GM18517 (cell line): Measurements from ENCODE around the gene HMGCL.
"Not testable (repeated sequence)": the region's sequence is repeated elsewhere in the genome, so short reads cannot be mapped to it uniquely, and the experiment has no call there.

Source experiments
- ATAC-seq: cut with Tn5 transposase; IDR thresholded peaks from one replicate; pipeline ENCODE4 v1.9.1; 2021; ENCODE audit warnings: mild to moderate bottlenecking, moderate library complexity; ENCODE audit not compliant: unreplicated experiment

HMGCL gene

GRCh38 chr1:23799570-23800399 lies 25.4 kb downstream of the HMGCL start:
- no peak for ATAC-seq

DNA sequence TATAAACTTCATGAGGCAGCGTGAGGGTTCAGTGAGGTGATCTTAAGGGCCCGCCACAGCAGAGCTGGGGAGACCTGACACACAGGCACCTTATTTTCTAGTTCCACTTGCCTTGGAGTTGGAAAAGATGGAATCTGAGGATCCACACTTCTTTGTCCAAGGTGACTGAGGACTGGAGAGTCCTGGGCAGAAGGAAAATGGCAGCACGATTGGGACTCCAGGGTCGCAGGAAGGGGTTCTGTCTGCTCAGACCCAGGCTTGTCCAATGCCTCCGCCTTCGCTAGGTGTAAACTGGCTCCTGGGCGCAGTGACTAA lies 26.0 kb downstream of the HMGCL start:
- ATAC-seq = no peak

DNA sequence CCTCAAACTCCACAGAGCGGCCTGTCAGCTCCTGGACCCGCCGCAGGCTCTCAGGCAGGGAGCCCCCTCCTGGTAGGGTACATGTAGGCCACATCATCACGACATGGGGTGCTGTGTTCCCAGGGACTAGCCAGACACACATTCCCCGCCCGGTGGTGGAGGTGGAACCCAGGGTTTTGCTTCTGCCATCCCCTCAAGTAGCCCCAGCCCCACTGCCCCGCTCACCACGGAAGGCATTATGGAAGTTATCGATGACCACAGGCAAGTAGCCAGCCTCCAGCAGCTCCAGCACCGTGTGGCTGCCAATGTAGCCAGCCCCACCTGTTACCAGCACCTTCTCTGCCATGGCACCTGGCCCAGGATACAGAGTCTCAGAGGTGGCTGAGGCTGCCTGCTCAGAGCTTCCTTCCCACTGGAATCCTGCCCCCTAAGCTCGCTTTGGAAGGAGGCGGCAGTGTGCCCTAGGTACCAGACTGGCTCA lies 26.5 kb downstream of the HMGCL start:
- no peak for ATAC-seq

GRCh38 chr1:23797478-23798448 lies 27.5 kb downstream of the HMGCL start:
- no peak for ATAC-seq

DNA sequence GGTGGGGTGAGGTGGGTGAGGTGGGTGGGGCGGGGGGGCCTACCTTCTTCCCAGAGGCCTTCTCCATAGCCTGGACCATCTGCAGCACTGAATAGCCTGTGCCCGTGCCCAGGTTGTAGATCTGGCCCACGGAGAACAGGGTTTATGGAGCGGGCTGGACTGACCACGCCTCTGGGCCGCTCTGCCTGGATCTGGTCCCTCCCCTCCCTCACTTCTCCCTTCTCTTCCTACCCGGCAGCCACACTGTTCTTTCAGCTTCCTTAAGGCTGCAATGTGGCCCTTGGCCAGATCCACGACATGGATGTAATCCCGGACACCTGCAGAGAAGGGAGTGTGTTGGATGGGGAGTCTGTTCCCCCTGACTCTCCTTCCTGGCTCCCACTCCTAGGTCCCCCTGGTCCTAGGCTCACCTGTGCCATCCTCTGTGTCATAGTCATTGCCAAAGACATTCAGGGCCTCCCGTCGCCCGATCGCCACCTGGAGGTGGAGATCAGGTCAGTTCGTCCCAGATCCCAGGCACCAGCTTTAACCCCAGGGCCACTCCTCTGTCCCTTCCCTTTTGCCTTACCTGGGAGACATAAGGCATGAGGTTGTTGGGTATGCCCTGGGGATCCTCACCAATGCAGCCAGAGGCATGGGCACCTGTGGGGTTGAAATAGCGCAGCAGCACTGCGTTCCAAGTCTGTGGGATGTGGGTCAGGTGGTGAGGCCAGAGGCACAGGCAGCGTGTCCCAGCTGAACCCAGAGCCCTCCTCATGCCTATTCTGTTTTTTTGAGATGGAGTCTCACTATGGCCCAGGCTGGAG lies 28.6 kb downstream of the HMGCL start:
- no peak for ATAC-seq

DNA sequence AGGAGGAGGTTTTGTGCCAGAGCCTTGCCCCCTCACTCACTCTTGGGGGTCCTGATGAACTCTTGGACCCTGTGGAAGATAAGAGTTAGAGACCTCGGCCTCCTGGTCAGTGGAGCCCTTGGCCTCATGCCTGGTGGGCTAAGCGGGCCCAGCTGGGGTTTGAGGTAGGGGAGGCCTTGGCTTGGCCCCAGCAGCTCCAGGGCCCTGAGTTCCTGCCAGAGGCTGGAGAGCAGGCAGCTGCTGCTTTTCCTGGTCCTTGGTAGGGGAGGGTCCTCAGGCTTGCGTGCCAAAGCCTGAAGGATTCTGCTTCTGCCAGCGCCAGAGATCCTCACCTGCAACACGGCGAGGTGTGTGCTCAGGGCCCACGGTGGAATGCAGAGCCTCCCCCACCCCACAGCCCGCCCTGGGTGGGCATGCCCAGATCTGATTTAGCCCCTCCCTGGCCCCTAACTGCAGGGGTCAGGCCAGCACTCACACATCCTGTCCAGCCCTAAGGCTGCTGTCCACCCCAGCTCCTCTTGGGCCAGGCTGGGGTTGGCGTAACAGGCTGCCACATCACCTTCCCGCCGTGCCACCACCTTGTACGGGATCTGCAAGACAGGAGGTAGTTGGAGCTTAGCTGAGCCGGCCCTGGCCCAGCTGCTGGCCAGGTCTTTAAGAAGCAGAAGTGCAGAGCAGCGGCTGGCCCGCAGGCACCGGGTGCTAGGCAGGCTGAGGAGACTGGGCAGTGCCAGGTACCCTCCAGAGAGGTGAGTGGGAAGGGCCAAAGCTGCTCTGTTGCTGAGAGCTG lies 29.4 kb downstream of the HMGCL start:
- ATAC-seq = no peak

GRCh38 chr1:23794732-23795182 lies 30.5 kb downstream of the HMGCL start:
- not testable (repeated sequence) for ATAC-seq

- no peak for ATAC-seq
Measured at GRCh38 chr1:23793861-23794731, 31.1 kb downstream of the HMGCL start.

GRCh38 chr1:23793018-23793781 lies 32.0 kb downstream of the HMGCL start:
- ATAC-seq = no peak

DNA sequence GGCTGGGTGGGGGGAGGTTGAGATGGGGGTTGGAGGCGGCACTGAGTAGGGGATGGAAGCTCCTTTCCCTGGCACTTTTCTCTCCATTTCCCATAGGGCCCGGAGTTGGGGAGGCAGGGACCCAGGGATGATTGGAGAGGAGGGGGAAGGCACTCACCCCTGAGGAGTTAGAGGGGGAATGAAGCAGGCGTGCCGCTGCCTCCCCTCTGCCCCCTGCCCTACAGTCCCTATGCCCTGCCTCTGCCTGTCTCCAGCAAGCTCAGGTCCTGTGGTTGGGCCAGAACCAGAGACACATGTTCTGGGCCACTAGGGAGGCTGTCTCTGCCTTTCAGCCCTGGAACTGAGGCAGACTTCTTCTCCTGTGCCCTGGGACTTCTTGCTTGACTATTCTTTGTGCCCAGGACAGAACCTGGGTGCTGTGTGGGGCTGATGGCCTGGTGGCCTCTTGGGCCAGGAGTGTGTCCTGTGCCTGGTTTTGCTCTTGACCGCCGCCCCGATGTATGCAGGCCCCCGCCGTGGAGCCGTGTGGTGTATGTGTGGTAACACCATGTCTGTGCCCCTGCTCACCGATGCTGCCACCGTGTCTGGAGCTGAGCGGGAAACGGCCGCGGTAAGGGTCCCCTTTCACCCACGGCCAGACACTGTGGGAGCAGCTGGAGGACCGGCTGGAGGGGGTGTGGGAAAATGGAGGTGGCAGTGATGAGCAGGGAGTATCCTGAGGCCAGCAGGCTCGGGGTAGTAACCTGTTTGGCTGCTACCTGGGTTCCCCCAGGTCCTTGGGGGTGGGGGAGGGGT lies 32.9 kb downstream of the HMGCL start:
- no peak for ATAC-seq

GRCh38 chr1:23791516-23792047 lies 33.6 kb downstream of the HMGCL start:
- no peak for ATAC-seq

DNA sequence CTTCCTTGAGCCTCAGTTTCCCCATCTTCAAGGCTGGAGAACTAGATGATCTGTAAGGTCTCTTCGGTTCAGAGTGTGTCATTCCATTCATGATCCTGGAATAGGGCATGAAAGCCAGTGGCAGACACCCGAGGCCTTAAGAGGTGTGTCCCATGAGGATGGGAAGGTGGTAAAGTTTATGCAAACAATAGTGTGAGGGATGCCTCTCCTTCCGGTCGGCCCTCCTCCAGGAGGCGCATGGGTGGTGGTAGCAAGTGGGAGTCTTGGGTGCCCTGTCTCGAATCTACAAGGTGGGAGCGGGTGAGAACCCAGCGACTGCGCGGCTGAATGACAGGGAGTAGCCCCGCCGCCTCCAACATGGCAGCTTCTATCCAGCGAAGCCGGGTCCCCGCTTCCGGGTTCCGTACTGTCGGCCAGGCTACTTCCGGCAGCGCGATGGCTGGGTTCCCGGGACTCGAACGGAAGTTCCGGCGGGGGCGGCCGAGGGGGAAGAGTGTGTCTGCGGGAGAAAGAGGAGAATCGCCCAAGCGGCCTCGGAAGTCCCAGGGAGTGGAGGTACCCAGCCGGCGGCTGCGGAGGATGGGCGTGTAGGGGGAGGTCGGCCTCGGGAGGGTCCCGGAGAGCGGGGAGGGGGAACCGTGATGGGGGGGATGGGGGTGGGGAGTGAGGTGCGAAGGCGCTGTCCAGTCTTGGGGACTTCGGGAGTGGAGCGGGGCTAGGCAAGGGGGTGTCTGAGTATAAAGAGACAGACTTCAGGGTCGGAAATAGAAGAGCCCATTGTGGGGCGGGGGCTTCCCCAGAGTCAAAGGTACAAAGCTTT lies 34.3 kb downstream of the HMGCL start, which contains the start of gene LYPLA2:
LYPLA2 (plus strand) TSS at position 450 of the 820 bp plus-strand sequence. CDS start 1,538 bp downstream, outside the sequence.
- peak; percentile 60 for ATAC-seq

GRCh38 chr1:23788695-23789094 lies 36.5 kb downstream of the HMGCL start:
- no peak for ATAC-seq

DNA sequence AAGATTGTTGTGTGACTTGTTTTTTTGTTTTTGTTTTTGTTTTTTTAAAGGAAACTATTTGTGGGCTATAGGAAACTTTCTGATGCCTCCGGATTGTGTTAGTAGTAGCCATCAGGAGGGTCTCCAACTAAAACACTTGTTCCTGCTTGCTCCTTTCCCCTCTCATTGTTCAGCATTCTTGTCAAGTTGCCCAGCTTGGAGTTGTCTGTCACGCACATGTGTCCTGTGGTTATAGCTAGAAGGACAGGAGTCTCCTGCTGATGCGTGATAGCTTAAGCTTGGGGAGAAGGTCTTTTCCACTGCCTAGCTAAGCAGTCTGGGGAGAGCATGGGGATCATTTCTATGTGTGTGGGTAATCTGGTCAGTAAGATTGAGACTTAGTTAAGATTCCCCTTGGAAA lies 37.5 kb downstream of the HMGCL start:
- ATAC-seq = no peak

DNA sequence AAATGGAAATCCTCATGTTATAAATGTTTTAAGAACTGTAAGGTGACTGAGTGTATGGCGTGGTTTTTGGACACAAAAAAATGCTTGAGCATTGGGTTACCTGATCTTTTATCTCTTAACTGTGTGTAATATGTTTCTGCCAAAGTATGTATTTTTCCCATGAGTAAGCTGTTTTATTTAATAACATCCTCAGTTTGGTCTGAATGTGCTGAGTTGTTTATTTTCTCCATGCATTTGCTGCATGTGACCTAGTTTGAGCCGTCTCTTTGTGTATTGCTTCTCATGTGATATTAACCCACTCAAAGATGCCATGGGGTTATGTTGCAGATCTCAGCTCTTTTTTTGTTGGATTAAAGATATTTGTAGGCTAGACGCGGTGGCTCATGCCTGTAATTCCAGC lies 40.4 kb downstream of the HMGCL start:
- no peak for ATAC-seq

DNA sequence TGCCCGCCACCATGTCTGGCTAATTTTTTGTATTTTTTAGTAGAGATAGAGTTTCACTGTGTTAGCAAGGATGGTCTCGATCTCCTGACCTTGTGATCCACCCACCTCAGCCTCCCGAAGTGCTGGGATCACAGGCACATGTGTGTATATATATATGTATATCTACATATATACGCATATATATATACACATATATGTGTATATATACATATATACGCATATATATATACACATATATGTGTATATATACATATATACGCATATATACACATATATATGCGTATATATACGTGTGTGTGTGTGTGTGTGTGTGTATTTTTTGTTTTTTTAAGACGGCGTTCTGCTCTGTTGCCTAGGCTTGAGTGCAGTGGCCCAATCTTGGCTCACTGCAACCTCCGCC lies 42.1 kb downstream of the HMGCL start:
- ATAC-seq = not testable (repeated sequence)
